CD4-positive, CD25-positive, alpha-beta regulatory T cell (primary cell): ENCODE measurements around the gene SSMEM1. TPM values are rescaled to one million over a fixed set of nuclear protein-coding genes. Genes with fewer than 3 reads are reported as not detected.

ENCODE experiments used
- ATAC-seq, 2 donors: fragments of 150-1000 bp; cut with Tn5 transposase; one replicate each; pipeline ENCODE4 v1.10.0; 2021; ENCODE audit warnings: low read depth in 2 of 2, moderate number of reproducible peaks in 2 of 2, moderate library complexity in 1 of 2
- DNase-seq, 3 donors: peaks; one replicate each; pipeline versions ENCODE4 v3.0.0 to v3.0.0-alpha.2; 2012 to 2022; ENCODE audit warnings: mixed read lengths in 1 of 3
- H3K27ac ChIP-seq: one replicate; pipeline ENCODE4 v1.7.0; 2013; ENCODE audit warnings: mild to moderate bottlenecking, low read length; ENCODE audit not compliant: insufficient read depth, poor library complexity, severe bottlenecking
- H3K27me3 ChIP-seq: one replicate; pipeline ENCODE4 v1.7.0; 2013; ENCODE audit warnings: low read length; ENCODE audit not compliant: control insufficient read depth, insufficient read depth
- H3K36me3 ChIP-seq: one replicate; pipeline ENCODE4 v1.7.0; 2013; ENCODE audit warnings: mild to moderate bottlenecking, low read length, moderate library complexity; ENCODE audit not compliant: control insufficient read depth, insufficient read depth
- H3K4me1 ChIP-seq: 2 replicates; pipeline ENCODE4 v1.7.0; 2013; ENCODE audit warnings: mild to moderate bottlenecking, low read length; ENCODE audit not compliant: insufficient read depth, control insufficient read depth, poor library complexity, severe bottlenecking
- H3K4me3 ChIP-seq: one replicate; pipeline ENCODE4 v1.7.0; 2013; ENCODE audit warnings: low read depth, mild to moderate bottlenecking, low read length, moderate library complexity
- H3K9me3 ChIP-seq, 2 experiments: 1 replicate in 1 of 2; 2 replicates in 1 of 2; pipeline ENCODE4 v1.7.0; 2013; ENCODE audit warnings: low read length in 2 of 2, mild to moderate bottlenecking in 1 of 2, moderate library complexity in 1 of 2; ENCODE audit not compliant: control insufficient read depth in 2 of 2
- H3K27ac Mint-ChIP-seq, 3 donors: one replicate each; pipeline ENCODE4 v1.8.0; 2020 to 2022; ENCODE audit warnings: mild to moderate bottlenecking in 3 of 3, mixed read lengths in 3 of 3, moderate library complexity in 2 of 3
- H3K27me3 Mint-ChIP-seq: one replicate; pipeline ENCODE4 v1.8.0; 2022; ENCODE audit warnings: mild to moderate bottlenecking, mixed read lengths
- H3K36me3 Mint-ChIP-seq: one replicate; pipeline ENCODE4 v1.8.0; 2020; ENCODE audit warnings: mixed read lengths
- H3K4me1 Mint-ChIP-seq, 4 donors: one replicate each; pipeline ENCODE4 v1.8.0; 2020 to 2022; ENCODE audit warnings: mixed read lengths in 4 of 4, mild to moderate bottlenecking in 1 of 4
- H3K4me3 Mint-ChIP-seq, 4 donors: one replicate each; pipeline ENCODE4 v1.8.0; 2020 to 2022; ENCODE audit warnings: mild to moderate bottlenecking in 4 of 4, mixed read lengths in 4 of 4, moderate library complexity in 3 of 4
- H3K9me3 Mint-ChIP-seq, 7 donors: one replicate each; pipeline ENCODE4 v1.8.0; 2020 to 2022; ENCODE audit warnings: mixed read lengths in 7 of 7, mild to moderate bottlenecking in 3 of 7, moderate library complexity in 2 of 7
- polyA plus RNA-seq, 4 donors: library from polyadenylated mRNA; unstranded; fragments of 300-500 nt; fragmentation: Illumina TruSeq; gene quantifications; one replicate each; pipeline ENCODE4 v1.2.3, GENCODE V29; 2021
- total RNA-seq: library from RNA; stranded (reverse); gene quantifications from one replicate; pipeline ENCODE4 v1.2.3, GENCODE V29; 2022

SSMEM1 gene
- total and polyA plus RNA-seq, 5 donors from 2014 or later = not detected

GRCh38 chr7:130196476-130196875, 11.2 kb upstream of the SSMEM1 start:
- no peak overlapping the region for H3K4me3 ChIP-seq
- no peak overlapping the region for H3K4me3 Mint-ChIP-seq
- peaks cover 33% of the 10 kb centered on the region for H3K36me3 Mint-ChIP-seq
- peaks cover 5 to 22% (median 14%) of the 10 kb centered on the region in 4 donors for H3K4me1 Mint-ChIP-seq
- H3K36me3 ChIP-seq = peaks cover 58% of the 10 kb centered on the region
- DNase-seq (no peak), ATAC-seq (no peak)
- H3K27me3 Mint-ChIP-seq = no peaks in the 10 kb centered on the region
- H3K27me3 ChIP-seq = no peaks in the 10 kb centered on the region
- no peaks in the 10 kb centered on the region for H3K9me3 Mint-ChIP-seq
- no peaks in the 10 kb centered on the region for H3K9me3 ChIP-seq
- H3K27ac Mint-ChIP-seq = no peak overlapping the region
- no peak overlapping the region for H3K27ac ChIP-seq
- peaks cover 4% of the 10 kb centered on the region for H3K4me1 ChIP-seq

GRCh38 chr7:130197094-130197493, 10.6 kb upstream of the SSMEM1 start:
- DNase-seq (no peak), ATAC-seq (no peak)
- no peak overlapping the region for H3K4me3 Mint-ChIP-seq
- Histone ChIP-seq H3K27me3 (no peaks in the 10 kb centered on the region), H3K36me3 (peaks cover 64% of the 10 kb centered on the region), H3K9me3 (no peaks in the 10 kb centered on the region), H3K4me3 (no peak overlapping the region), H3K4me1 (peaks cover 4% of the 10 kb centered on the region), H3K27ac (no peak overlapping the region)
- H3K36me3 Mint-ChIP-seq = peaks cover 38% of the 10 kb centered on the region
- no peaks in the 10 kb centered on the region for H3K9me3 Mint-ChIP-seq
- H3K27me3 Mint-ChIP-seq = no peaks in the 10 kb centered on the region
- H3K4me1 Mint-ChIP-seq = peaks cover 5 to 25% (median 17%) of the 10 kb centered on the region in 4 donors
- peak overlapping the region in 1 of 3 donors; percentile 62 for H3K27ac Mint-ChIP-seq

- Mint-ChIP-seq H3K27me3 (no peaks in the 10 kb centered on the region), H3K4me1 (peaks cover 17 to 53% (median 39%) of the 10 kb centered on the region in 4 donors), H3K36me3 (peaks cover 37% of the 10 kb centered on the region), H3K9me3 (no peaks in the 10 kb centered on the region), H3K4me3 (peak overlapping the region in 1 of 4 donors; percentile 78), H3K27ac (peak overlapping the region in 1 of 3 donors; percentile 34)
- peaks cover 59% of the 10 kb centered on the region for H3K36me3 ChIP-seq
- ATAC-seq (no peak), DNase-seq (no peak)
- no peak overlapping the region for H3K4me3 ChIP-seq
- no peak overlapping the region for H3K27ac ChIP-seq
- no peaks in the 10 kb centered on the region for H3K27me3 ChIP-seq
- H3K4me1 ChIP-seq = peaks cover 12% of the 10 kb centered on the region
- H3K9me3 ChIP-seq = no peaks in the 10 kb centered on the region
Measured at GRCh38 chr7:130201796-130202195, 5.9 kb upstream of the SSMEM1 start.

GRCh38 chr7:130205084-130205947, 2.3 kb upstream of the SSMEM1 start, which contains the start of gene TMEM209:
TSS of gene TMEM209 (minus strand) at chr7:130205406. CDS start at chr7:130205375, 31 bp downstream.
- peak within 1 kb of the TSS; percentile 99 for H3K4me3 ChIP-seq
- peaks cover 32% of the 10 kb centered on the region for H3K36me3 ChIP-seq
- Mint-ChIP-seq H3K9me3 (peaks cover 0 to 1% (median 0%) of the 10 kb centered on the region in 7 donors), H3K27me3 (peaks cover 6% of the 10 kb centered on the region), H3K4me3 (peak within 1 kb of the TSS; percentile 93 to 100 (median 98)), H3K4me1 (peaks cover 13 to 43% (median 35%) of the 10 kb centered on the region in 4 donors), H3K36me3 (peaks cover 24% of the 10 kb centered on the region), H3K27ac (peak within 1 kb of the TSS; percentile 99 to 100 (median 100))
- ATAC-seq (peak; percentile 94 to 95), DNase-seq (peak; percentile 91 to 96 (median 95))
- H3K9me3 ChIP-seq = no peaks in the 10 kb centered on the region
- peaks cover 7% of the 10 kb centered on the region for H3K4me1 ChIP-seq
- H3K27me3 ChIP-seq = no peaks in the 10 kb centered on the region
- peak within 1 kb of the TSS; percentile 86 for H3K27ac ChIP-seq

- H3K27ac Mint-ChIP-seq = no peak overlapping the region
- no peak for DNase-seq
- ATAC-seq = no peak
- peaks cover 8% of the 10 kb centered on the region for H3K27me3 Mint-ChIP-seq
- peaks cover 15% of the 10 kb centered on the region for H3K36me3 Mint-ChIP-seq
- H3K27ac ChIP-seq = no peak overlapping the region
- no peak overlapping the region for H3K4me3 ChIP-seq
- peak overlapping the region in 3 of 4 donors; percentile 46 to 93 (median 47) for H3K4me3 Mint-ChIP-seq
- H3K4me1 Mint-ChIP-seq = peaks cover 13 to 37% (median 27%) of the 10 kb centered on the region in 4 donors
- peaks cover 7% of the 10 kb centered on the region for H3K4me1 ChIP-seq
- peaks cover 0 to 1% (median 0%) of the 10 kb centered on the region in 7 donors for H3K9me3 Mint-ChIP-seq
- H3K9me3 ChIP-seq = no peaks in the 10 kb centered on the region
- no peaks in the 10 kb centered on the region for H3K27me3 ChIP-seq
- peaks cover 15% of the 10 kb centered on the region for H3K36me3 ChIP-seq
Measured at GRCh38 chr7:130207033-130207432, 627 bp upstream of the SSMEM1 start.

GRCh38 chr7:130208516-130208915, 856 bp downstream of the SSMEM1 start:
- no peak for ATAC-seq
- no peak for DNase-seq
- Histone ChIP-seq H3K9me3 (no peaks in the 10 kb centered on the region), H3K36me3 (peaks cover 4% of the 10 kb centered on the region), H3K4me1 (peaks cover 7% of the 10 kb centered on the region), H3K27ac (no peak overlapping the region), H3K4me3 (no peak overlapping the region), H3K27me3 (no peaks in the 10 kb centered on the region)
- Mint-ChIP-seq H3K36me3 (peaks cover 5% of the 10 kb centered on the region), H3K4me3 (no peak overlapping the region), H3K9me3 (peaks cover 0 to 1% (median 0%) of the 10 kb centered on the region in 7 donors), H3K27me3 (peaks cover 16% of the 10 kb centered on the region), H3K4me1 (peaks cover 8 to 25% (median 18%) of the 10 kb centered on the region in 4 donors), H3K27ac (no peak overlapping the region)

- Histone ChIP-seq H3K4me3 (no peak overlapping the region), H3K9me3 (no peaks in the 10 kb centered on the region), H3K4me1 (no peaks in the 10 kb centered on the region), H3K36me3 (no peaks in the 10 kb centered on the region), H3K27ac (no peak overlapping the region), H3K27me3 (peaks cover 7% of the 10 kb centered on the region)
- Mint-ChIP-seq H3K4me1 (peaks cover 2 to 7% (median 4%) of the 10 kb centered on the region in 4 donors), H3K36me3 (peaks cover 2% of the 10 kb centered on the region), H3K9me3 (peaks cover 0 to 1% (median 0%) of the 10 kb centered on the region in 7 donors), H3K27me3 (peaks cover 24% of the 10 kb centered on the region), H3K27ac (no peak overlapping the region), H3K4me3 (no peak overlapping the region)
- ATAC-seq (no peak), DNase-seq (no peak)
Measured at GRCh38 chr7:130210181-130210935, 2.7 kb downstream of the SSMEM1 start.
